D721Med (cell line): ENCODE results near the gene PTCD2.

Experiments used
- DNase-seq: peaks from one replicate; pipeline ENCODE4 v3.0.0; 2011; ENCODE audit warnings: low spot score; ENCODE audit not compliant: insufficient read length
- FAIRE-seq: peaks from 2 replicates; lab custom pipeline; 2011; peaks lifted over from hg19 to GRCh38; lab: Jason Lieb, UNC
- TF ChIP-seq, protein P1 (sequence below): IDR thresholded peaks from 2 replicates; pipeline ENCODE4 v1.5.1; 2012; ENCODE audit warnings: mild to moderate bottlenecking, control low read depth; ENCODE audit not compliant: insufficient read depth; ENCODE audit errors: missing control alignments

The PTCD2 gene

DNA sequence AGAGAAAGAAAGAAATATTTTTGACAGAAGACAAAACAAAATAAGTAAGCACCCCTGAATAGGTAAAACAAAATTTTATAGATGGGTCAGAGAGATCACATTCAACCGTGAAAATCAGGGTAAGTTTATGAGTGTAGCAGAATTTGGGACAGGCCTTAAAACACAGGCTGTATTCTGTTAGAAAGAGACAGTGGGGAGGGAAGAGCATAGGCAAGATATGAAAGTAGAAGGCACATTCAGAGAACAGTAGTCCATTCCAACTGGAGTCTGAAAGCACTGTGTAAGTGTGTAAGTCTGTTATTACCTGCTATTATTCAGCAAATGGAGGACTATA is 38.8 kb upstream of the PTCD2 start:
- TF ChIP-seq, protein P1, sequence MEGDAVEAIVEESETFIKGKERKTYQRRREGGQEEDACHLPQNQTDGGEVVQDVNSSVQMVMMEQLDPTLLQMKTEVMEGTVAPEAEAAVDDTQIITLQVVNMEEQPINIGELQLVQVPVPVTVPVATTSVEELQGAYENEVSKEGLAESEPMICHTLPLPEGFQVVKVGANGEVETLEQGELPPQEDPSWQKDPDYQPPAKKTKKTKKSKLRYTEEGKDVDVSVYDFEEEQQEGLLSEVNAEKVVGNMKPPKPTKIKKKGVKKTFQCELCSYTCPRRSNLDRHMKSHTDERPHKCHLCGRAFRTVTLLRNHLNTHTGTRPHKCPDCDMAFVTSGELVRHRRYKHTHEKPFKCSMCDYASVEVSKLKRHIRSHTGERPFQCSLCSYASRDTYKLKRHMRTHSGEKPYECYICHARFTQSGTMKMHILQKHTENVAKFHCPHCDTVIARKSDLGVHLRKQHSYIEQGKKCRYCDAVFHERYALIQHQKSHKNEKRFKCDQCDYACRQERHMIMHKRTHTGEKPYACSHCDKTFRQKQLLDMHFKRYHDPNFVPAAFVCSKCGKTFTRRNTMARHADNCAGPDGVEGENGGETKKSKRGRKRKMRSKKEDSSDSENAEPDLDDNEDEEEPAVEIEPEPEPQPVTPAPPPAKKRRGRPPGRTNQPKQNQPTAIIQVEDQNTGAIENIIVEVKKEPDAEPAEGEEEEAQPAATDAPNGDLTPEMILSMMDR = no peak
- no peak for DNase-seq
- no peak for FAIRE-seq

DNA sequence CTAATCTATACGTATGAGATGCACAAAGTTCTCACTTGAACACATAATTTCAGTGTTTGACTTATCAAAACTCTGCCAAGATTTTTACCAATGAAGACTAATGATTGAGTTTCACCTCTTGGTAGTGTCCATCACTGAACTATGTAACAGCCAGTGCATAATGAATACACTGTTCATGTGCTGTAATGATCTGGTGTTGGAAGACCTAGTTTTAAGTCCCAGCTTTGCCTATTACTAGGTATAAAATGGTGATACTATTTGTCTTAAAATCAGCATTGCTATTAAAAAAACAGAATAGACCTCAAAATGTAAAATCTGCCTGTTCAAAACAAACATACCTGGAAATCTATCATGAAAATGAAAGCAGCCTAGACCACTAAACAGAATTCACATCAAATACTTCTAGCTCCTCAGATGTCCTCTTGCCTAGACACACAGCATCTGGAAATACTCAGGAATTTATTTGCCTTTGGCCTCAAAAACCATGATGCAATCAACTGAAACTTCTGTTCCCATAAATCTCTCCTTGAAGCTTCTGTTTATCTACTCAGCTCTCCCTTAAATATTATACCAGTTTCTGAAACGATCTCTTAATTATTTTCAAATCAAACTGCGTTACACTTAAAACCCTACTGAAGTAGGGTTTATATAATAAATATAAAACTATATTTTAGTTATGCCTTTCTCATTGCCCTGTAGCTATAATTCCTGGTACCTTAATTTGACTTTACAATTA is 38.2 kb upstream of the PTCD2 start:
- TF ChIP-seq, protein P1 = no peak
- DNase-seq (no peak), FAIRE-seq (peak; percentile 21)

DNA sequence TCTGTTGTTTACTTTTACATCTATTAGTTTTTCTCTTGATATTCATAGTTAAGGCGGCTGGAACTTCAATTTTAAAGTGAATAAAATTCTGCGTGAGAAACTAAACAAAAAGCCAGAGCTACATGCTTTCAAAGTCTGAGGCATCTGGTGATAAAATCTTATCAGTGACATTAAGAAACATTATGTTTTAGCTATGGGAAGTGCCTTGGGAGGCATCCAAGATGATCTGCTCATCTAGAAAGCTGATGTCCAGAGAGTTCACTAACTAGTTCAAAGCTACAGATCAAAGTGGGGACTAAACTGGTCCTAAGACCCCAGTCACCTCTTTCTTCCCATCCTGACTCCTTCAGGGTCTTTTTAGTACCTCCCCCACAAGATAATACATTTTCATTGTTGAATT is 37.3 kb upstream of the PTCD2 start:
- FAIRE-seq = no peak
- DNase-seq = no peak
- TF ChIP-seq, protein P1 = no peak

DNA sequence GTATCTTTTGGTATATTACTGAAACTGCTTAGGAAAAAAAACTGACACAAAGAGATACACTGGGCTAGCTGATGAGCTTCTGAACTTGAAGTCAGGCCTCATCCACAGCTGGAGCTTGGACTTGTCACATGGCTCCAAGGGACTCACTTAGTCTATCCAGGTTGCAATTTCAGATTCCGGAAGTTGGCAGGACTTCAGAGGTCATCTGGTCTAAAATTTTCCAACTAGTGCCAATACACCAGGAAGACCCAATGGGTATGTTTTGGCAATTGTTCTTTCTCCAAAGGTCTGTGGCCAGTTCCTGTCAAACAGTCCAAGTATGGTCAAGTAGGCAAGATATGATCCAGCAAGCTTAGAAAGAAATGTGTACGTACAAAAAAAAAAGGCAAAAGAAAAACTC is 36.8 kb upstream of the PTCD2 start:
- TF ChIP-seq, protein P1 = no peak
- FAIRE-seq = no peak

DNA sequence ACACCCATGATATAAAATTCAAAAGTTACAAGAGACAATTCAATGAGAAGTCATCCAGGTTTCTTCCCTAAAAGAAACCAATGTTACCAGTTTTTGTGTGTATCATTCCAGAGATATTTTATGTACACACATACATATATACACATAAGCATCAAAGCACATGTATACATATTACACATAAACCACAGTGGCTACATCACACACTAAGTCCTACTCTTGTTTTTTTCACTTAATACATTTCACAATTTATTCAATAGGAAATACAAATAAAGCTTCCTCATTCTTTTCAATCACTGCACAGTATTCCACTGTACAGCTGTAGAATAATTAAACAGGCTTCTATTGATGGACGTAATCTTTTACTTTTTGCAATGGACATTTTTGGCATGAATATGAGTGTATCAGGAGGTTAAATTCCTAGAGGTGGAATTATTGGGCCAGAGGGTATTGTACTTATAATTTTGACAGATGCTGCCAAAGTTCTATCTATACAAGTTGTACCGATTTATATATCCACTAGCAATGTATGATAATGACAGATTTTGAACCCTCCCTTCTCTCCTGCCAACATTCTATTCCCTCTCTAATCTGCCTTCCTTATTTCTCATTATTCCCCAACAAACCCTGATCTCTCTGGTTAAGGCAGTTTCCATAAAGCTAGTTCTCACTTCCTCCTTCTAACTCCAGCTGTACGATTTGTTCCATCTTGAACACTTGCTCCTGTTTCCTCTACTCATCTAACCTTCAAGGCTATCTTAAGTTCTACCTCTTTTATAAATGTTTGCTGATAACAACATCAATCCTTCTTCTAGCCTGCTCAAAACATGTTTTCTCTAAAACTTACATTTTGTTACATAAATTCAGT is 35.4 kb upstream of the PTCD2 start:
- FAIRE-seq (no peak), DNase-seq (no peak)
- TF ChIP-seq, protein P1 = no peak

More for the DNA sequence above, 36.8 kb upstream of the PTCD2 start:
- DNase-seq = no peak

DNA sequence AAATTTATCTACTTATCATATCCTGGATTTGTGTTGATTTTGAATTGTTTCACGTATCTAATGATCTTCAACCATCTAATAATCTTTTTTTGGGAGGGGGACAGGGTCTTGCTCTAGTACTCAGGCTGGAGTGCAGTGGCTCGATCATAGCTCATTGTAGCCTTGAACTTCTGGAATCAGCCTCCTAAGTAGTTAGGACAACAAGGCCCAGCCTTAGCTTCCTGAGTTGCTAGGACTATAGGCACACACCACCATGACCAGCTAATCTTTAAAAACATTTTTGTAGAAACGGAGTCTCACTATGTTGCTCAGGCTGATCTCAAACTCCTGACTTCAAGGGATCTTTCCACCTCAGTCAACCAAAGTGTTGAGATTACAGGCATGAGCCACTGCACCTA is 34.8 kb upstream of the PTCD2 start:
- TF ChIP-seq, protein P1 = no peak
- FAIRE-seq (no peak), DNase-seq (no peak)

DNA sequence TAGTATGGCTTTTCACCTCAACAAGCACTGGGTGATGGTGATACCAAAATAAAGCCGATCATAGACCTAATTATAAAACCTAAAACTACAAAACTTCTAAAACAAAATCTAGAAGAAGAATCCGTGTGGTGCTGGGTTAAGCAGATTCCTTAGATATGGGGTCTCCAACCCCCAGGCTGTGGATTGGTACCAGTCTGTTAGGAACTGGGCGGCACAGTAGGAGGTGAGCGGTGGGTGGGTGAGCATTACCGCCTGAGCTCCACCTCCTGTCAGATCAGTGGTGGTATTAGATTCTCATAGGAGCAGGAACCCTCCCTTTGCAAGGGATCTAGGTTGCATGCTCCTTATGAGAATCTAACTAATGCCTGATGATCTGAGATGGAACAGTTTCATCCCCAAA is 33.4 kb upstream of the PTCD2 start:
- TF ChIP-seq, protein P1 = no peak
- no peak for DNase-seq
- no peak for FAIRE-seq
